ENCODE measurements around the gene C2CD4D. TPM values are rescaled to one million over a fixed set of nuclear protein-coding genes. Genes with fewer than 3 reads are reported as not detected.

C2CD4D gene
- total RNA-seq, 4 donors from 2014 or later = 1.4 to 4.2 (median 2.3) TPM

GRCh38 chr1:151825751-151826660, 13.6 kb downstream of the C2CD4D start:
- no peak for TF ChIP-seq POLR2A (IDR thresholded peaks at IDR 0.05)
- no peak for TF ChIP-seq CTCF (IDR thresholded peaks at IDR 0.05)
- intact Hi-C loops (cut with DNase I; ENCODE audit: low total_unique reads) = no loop called here
- 54% methylated on average over 19 to 20 of the region's 21 CpGs for WGBS, 2 donors
- DNase-seq (ENCODE audit: low spot score in 2 of 2) = no peak
- no peak overlapping the region for H3K4me3 ChIP-seq (ENCODE audit: low read depth, poor library complexity, severe bottlenecking)

DNA sequence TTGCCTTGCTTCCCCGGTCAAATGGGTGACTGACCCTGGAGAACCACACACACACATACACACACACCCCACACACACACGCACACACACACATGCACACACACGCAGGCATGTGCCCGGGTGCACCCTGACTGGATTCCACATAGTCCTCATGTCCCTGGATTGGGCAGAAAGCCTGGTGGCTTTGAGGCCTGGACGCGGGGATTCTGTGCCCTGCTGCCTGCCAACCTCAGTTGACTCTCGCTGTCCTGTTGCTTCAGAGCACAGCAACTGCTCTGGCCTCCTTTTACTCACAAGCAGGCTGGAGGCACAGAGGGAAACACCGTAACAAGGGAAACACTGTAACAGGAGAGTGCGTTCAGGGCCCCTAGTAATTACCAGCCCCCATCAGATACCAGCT, 14.4 kb downstream of the C2CD4D start:
- no peak for DNase-seq (ENCODE audit: low spot score in 2 of 2)
- 71 to 72% methylated on average over 9 of the region's 9 CpGs for WGBS, 2 donors
- no peak overlapping the region for H3K4me3 ChIP-seq (ENCODE audit: low read depth, poor library complexity, severe bottlenecking)
- TF ChIP-seq POLR2A (IDR thresholded peaks at IDR 0.05) (no peak), CTCF (IDR thresholded peaks at IDR 0.05) (no peak)
- intact Hi-C loops (cut with DNase I; ENCODE audit: low total_unique reads) = no loop called here

- no peak overlapping the region for H3K4me3 ChIP-seq (ENCODE audit: low read depth, poor library complexity, severe bottlenecking)
- TF ChIP-seq CTCF (IDR thresholded peaks at IDR 0.05) (no peak), POLR2A (IDR thresholded peaks at IDR 0.05) (no peak)
- DNase-seq (ENCODE audit: low spot score in 2 of 2) = no peak
- WGBS, 2 donors = 81 to 83% methylated on average over 8 of the region's 8 CpGs
- intact Hi-C loops (cut with DNase I; ENCODE audit: low total_unique reads) = no loop called here
Observed at GRCh38 chr1:151823175-151823574, 16.4 kb downstream of the C2CD4D start.

GRCh38 chr1:151822404-151822803, 17.2 kb downstream of the C2CD4D start:
- intact Hi-C loops (cut with DNase I; ENCODE audit: low total_unique reads) = no loop called here
- WGBS, 2 donors = 61 to 68% methylated on average over 7 of the region's 7 CpGs
- DNase-seq (ENCODE audit: low spot score in 2 of 2) = no peak
- no peak overlapping the region for H3K4me3 ChIP-seq (ENCODE audit: low read depth, poor library complexity, severe bottlenecking)
- no peak for TF ChIP-seq POLR2A (IDR thresholded peaks at IDR 0.05)
- TF ChIP-seq CTCF (IDR thresholded peaks at IDR 0.05) = no peak

DNA sequence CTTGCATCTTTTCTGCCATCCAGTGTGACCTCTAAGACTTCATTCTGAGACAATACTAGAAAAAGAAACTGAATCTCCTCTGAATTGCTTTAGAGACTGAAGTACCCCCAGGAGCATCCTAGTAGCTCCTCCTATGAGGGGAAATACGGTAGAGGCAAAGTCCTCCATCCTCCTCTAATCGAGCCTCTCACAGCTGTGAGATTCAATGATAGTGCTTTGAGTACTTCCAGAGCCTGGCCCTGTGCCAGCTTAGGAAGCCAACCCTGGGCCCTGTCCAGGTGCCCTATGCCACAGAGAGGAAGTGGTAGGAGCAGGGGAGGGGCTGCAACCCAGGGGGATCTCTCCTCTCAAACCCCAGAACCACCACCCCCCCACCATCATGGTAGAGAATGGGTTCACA, 18.7 kb downstream of the C2CD4D start:
- no peak overlapping the region for H3K4me3 ChIP-seq (ENCODE audit: low read depth, poor library complexity, severe bottlenecking)
- 12 to 28% methylated on average over 2 of the region's 2 CpGs for WGBS, 2 donors
- intact Hi-C loops (cut with DNase I; ENCODE audit: low total_unique reads) = no loop called here
- DNase-seq (ENCODE audit: low spot score in 2 of 2) = no peak
- TF ChIP-seq POLR2A (IDR thresholded peaks at IDR 0.05) = no peak
- no peak for TF ChIP-seq CTCF (IDR thresholded peaks at IDR 0.05)
